Stimulated activated naive B cell treated with anti-CD40 and anti-IgM and Interleukin-4, amounts not matched to agents 10 μg/mL and 1 μg/mL and 100 μg/mL, for 72 hours (primary cell): ENCODE measurements around the gene VIT.
"Not testable (repeated sequence)": the region's sequence is repeated elsewhere in the genome, so short reads cannot be mapped to it uniquely, and the experiment has no call there.

Experiments
- ATAC-seq, 2 donors: fragments of 150-1000 bp; cut with Tn5 transposase; replicated peaks; 2 replicates each; pipeline ENCODE4 v1.10.0; 2021; ENCODE audit warnings: moderate library complexity in 1 of 2
- DNase-seq: peaks from one replicate; pipeline ENCODE4 v3.0.0; 2021
- H3K27ac Mint-ChIP-seq: one replicate; pipeline ENCODE4 v1.8.0; 2022; ENCODE audit warnings: mild to moderate bottlenecking, mixed read lengths
- H3K27me3 Mint-ChIP-seq, 2 donors: one replicate each; pipeline ENCODE4 v1.8.0; 2022; ENCODE audit warnings: mixed read lengths in 2 of 2
- H3K36me3 Mint-ChIP-seq, 2 donors: one replicate each; pipeline ENCODE4 v1.8.0; 2022; ENCODE audit warnings: mixed read lengths in 2 of 2, mild to moderate bottlenecking in 1 of 2
- H3K4me1 Mint-ChIP-seq, 2 donors: one replicate each; pipeline ENCODE4 v1.8.0; 2022; ENCODE audit warnings: mixed read lengths in 2 of 2, mild to moderate bottlenecking in 1 of 2
- H3K4me3 Mint-ChIP-seq, 2 donors: one replicate each; pipeline ENCODE4 v1.8.0; 2022; ENCODE audit warnings: mild to moderate bottlenecking in 2 of 2, mixed read lengths in 2 of 2, moderate library complexity in 1 of 2
- H3K9me3 Mint-ChIP-seq, 2 donors: one replicate each; pipeline ENCODE4 v1.8.0; 2022; ENCODE audit warnings: mixed read lengths in 2 of 2, mild to moderate bottlenecking in 1 of 2

The VIT gene

DNA sequence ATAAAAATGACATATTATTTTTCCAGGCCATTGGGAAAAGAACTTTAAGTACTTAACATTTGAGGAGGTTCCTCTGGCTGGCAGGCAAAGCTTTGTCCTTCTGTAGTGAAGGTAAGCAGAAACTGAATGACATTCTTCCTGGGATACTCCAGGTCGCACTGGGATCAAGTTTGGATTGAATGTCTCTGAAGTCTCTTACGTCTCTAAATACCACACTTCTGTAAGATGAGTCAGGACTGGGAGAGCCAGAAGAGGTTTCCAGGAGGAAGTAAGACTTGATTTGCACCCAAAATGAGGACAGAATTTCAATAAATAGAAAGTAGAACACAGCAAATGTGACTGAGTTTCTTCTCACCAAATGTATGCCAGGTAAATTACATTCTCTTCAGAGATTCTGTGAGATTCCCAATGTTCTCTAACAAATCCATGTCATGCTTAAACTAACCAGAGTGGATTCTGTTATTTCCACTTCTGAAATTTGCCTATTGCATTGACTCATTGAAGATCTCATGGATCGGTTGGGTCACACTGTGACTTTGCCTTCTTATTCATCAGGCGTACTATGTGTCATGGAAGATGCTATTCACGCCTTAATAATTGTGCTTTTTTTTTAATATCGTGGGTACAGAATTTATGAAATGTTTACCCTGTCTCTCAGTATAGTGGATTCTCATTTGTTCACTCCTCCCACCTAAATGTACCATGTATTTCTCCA is 25.5 kb upstream of the VIT start:
- no peak for ATAC-seq
- H3K4me3 Mint-ChIP-seq, result no peak overlapping the region
- no peaks in the 10 kb centered on the region for H3K4me1 Mint-ChIP-seq
- no peaks in the 10 kb centered on the region for H3K36me3 Mint-ChIP-seq
- H3K27me3 Mint-ChIP-seq, result no peaks in the 10 kb centered on the region
- no peaks in the 10 kb centered on the region for H3K9me3 Mint-ChIP-seq
- no peak for DNase-seq
- no peak overlapping the region for H3K27ac Mint-ChIP-seq

DNA sequence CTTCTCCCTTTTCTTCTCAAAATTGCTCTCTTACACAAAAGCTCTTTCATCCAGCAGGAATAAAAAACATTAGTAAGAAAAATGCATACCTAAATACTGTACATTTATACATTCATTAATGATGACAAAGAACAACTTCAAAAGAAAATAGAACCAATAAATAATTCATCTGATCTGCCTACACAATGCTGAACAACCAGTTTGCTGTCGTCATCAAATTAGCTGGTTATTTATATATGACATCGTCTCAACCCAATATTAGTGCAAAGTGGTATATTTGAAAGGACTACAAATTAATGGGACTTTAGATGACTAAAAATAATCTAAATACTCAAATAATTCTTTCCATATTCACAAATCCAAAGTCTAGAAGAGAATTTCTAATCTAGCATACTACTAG is 24.8 kb upstream of the VIT start:
- H3K9me3 Mint-ChIP-seq, result no peaks in the 10 kb centered on the region
- H3K36me3 Mint-ChIP-seq, result no peaks in the 10 kb centered on the region
- H3K4me1 Mint-ChIP-seq, result peaks cover 1 to 3% of the 10 kb centered on the region in 2 donors
- no peak overlapping the region for H3K27ac Mint-ChIP-seq
- peaks cover 3 to 5% of the 10 kb centered on the region in 2 donors for H3K27me3 Mint-ChIP-seq
- DNase-seq (no peak), ATAC-seq (no peak)
- no peak overlapping the region for H3K4me3 Mint-ChIP-seq

DNA sequence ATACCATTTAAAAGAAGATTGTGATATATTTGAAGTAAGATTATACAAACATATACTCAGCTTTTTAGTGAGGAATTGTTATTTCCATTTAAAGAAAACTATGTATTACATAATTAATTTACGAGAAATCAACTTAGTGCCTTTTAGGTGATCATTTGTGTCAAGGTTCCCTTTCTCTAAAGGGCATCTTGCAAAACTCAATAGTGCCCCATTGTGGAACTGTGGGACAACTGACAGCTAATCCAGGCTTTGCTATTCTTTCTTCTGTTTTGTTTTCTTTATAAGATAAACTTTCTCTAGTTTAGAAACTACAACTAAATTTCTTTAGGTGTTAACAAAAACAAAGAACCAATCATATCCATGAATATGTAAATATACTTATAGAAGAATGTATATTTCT is 24.3 kb upstream of the VIT start:
- H3K4me1 Mint-ChIP-seq, result peaks cover 5 to 8% of the 10 kb centered on the region in 2 donors
- DNase-seq, result no peak
- H3K9me3 Mint-ChIP-seq, result no peaks in the 10 kb centered on the region
- H3K36me3 Mint-ChIP-seq, result no peaks in the 10 kb centered on the region
- ATAC-seq, result no peak
- no peak overlapping the region for H3K4me3 Mint-ChIP-seq
- no peak overlapping the region for H3K27ac Mint-ChIP-seq
- H3K27me3 Mint-ChIP-seq, result peaks cover 5 to 9% of the 10 kb centered on the region in 2 donors

DNA sequence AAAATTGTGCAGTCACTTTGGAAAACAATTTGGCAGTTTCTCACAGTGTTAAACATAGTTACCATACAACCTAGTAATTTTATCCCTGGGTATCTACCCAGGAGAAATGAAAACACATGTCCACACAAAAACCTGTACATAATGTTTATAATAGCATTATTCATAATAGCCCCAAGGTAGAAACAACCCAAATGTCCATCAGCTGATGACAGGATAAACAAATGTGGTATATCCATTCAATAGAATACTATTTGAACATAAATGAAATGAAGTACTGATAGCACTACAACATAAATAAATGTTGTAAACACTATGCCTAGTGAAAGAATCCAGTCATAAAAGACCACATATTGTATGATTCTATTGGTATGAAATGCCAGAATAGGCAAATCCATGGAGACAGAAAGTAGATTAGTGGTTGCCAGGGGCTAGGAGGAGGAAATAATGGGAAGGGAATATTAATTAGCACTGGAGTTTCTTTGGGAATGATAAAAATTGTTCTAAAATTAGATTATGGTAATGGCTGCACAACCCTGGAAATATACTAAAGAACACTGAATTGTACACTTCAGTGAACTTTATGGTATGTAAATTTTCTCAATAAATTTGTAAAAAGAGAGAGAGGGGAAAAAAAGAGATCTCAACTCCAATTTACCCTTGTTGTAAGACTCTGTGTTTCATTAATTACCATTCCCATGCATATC is 20.8 kb upstream of the VIT start:
- DNase-seq (no peak), ATAC-seq (no peak)
- Mint-ChIP-seq H3K27me3 (peaks cover 9 to 10% of the 10 kb centered on the region in 2 donors), H3K4me3 (no peak overlapping the region), H3K36me3 (peaks cover 0 to 5% of the 10 kb centered on the region in 2 donors), H3K27ac (no peak overlapping the region), H3K9me3 (peaks cover 12% of the 10 kb centered on the region in 2 donors), H3K4me1 (peaks cover 10 to 17% of the 10 kb centered on the region in 2 donors)

DNA sequence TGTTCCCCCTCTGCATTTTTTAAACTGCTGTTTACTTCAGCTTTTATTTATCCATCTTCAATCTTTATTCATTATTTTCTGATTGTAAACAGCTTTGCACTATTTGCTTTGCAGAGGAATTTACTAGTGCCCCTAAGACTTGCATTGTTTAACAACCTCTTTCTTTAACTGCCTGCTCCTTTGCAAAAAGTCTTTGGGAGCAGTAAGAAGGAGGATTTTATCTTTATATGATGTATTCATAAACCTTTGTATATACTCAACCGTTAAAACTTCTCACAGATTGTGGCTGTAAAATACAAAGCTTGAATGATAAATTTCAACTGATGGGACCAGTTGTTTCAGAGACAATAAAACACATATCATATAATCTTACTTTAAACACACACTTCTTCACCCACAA is 20.1 kb upstream of the VIT start:
- no peak for ATAC-seq
- peaks cover 12% of the 10 kb centered on the region in 2 donors for H3K9me3 Mint-ChIP-seq
- H3K4me3 Mint-ChIP-seq, result no peak overlapping the region
- peaks cover 0 to 5% of the 10 kb centered on the region in 2 donors for H3K36me3 Mint-ChIP-seq
- no peak for DNase-seq
- peaks cover 9 to 10% of the 10 kb centered on the region in 2 donors for H3K27me3 Mint-ChIP-seq
- peaks cover 10 to 17% of the 10 kb centered on the region in 2 donors for H3K4me1 Mint-ChIP-seq
- H3K27ac Mint-ChIP-seq, result no peak overlapping the region

DNA sequence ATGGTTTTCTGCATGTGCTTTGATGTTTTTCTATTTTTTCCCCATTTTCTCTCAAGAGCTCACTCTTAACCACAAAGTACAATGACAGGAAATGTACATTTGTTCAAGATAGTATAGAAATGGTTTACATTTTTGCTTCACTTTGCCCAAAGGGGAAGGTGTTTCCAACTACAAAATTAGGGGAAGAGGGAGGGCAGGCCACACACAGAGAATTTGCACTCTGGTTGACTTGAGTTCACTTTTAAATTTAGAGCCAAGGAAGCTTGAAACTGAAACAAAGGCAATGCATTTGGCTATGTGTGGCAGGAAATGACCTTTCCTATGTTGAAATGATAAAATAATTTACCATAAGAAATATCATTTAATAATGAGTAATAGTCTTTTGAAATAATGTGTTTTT is 19.1 kb upstream of the VIT start:
- Mint-ChIP-seq H3K27ac (no peak overlapping the region), H3K9me3 (peaks cover 12% of the 10 kb centered on the region in 2 donors), H3K4me3 (no peak overlapping the region), H3K4me1 (peaks cover 10 to 17% of the 10 kb centered on the region in 2 donors), H3K36me3 (peaks cover 0 to 5% of the 10 kb centered on the region in 2 donors), H3K27me3 (peaks cover 9 to 10% of the 10 kb centered on the region in 2 donors)
- no peak for DNase-seq
- no peak for ATAC-seq

DNA sequence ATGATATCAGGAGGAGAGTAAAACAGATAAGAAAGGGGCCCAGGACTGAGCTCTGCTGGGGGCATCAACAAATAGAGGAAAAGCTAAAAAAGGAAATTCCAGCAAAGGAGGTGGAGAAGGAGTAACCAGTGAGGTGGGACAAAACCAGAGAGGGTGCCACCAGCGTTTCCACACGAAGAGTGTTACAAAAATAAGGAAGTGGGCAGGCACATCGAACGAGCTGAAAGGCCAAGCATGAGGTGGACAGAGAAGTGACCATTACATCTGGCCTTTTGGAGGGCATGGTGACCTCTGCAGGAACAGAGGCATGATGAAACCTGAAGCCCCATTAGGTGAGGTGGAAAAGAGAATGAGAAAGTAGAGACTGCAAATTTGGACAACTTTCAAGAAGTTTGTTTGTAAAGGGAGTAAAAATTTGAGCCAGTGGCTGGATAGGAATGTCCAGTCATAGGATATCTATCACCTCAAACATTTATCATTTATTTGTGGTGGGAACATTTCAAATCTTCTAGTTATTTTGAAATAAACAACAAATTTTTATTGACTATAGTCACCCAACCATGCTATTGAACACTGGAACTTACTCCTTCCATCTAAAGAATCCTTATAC is 18.4 kb upstream of the VIT start:
- Mint-ChIP-seq H3K4me3 (peak overlapping the region in 1 of 2 donors; percentile 28), H3K27ac (no peak overlapping the region), H3K4me1 (peaks cover 10 to 17% of the 10 kb centered on the region in 2 donors), H3K9me3 (peaks cover 12% of the 10 kb centered on the region in 2 donors), H3K36me3 (peaks cover 0 to 5% of the 10 kb centered on the region in 2 donors), H3K27me3 (peaks cover 9 to 10% of the 10 kb centered on the region in 2 donors)
- ATAC-seq (no peak), DNase-seq (no peak)

DNA sequence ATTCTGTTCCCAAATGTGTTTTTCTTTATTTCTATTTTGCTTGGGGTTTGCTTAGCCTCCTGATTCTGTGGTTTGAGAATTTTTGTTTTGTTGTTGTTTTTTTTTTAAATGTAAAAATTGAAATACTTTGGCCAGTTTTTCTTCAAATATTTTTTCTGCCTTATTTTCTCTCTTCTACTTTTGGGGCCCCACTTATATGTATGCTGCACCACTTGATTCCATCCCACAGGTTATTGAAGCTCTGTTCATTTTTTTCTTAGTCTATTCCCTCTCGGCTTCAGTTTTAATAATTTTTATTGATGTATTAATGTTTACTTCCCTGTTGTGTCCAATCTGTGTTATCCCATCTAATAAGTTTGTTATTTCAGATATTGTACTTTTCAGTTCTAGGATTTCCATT is 17.7 kb upstream of the VIT start:
- ATAC-seq, result no peak
- Mint-ChIP-seq H3K9me3 (peaks cover 12% of the 10 kb centered on the region in 2 donors), H3K27me3 (peaks cover 9 to 10% of the 10 kb centered on the region in 2 donors), H3K4me1 (peaks cover 10 to 17% of the 10 kb centered on the region in 2 donors), H3K27ac (no peak overlapping the region), H3K4me3 (no peak overlapping the region), H3K36me3 (peaks cover 0 to 5% of the 10 kb centered on the region in 2 donors)
- no peak for DNase-seq

DNA sequence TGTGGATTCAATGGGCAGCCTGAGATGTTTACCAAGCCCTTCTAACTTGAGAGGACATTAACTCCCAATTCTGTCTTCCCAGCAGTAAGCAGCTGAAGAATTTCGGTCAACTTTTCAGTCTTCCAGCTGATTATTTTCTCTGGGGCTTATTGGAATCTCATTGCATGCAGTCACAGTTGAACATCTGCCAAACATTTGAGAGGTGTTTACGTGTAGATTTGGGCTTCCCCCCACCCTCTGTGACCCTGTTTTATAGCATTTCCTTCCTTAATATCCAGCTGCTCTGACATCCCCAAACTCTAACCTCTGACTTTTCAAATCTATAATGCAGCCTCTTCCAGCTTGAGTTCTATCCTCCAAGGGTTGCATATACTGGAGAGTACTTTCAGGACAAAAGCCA is 16.5 kb upstream of the VIT start:
- Mint-ChIP-seq H3K4me3 (no peak overlapping the region), H3K27ac (no peak overlapping the region), H3K27me3 (peaks cover 9 to 10% of the 10 kb centered on the region in 2 donors), H3K36me3 (peaks cover 0 to 5% of the 10 kb centered on the region in 2 donors), H3K9me3 (peaks cover 12% of the 10 kb centered on the region in 2 donors), H3K4me1 (peaks cover 10 to 17% of the 10 kb centered on the region in 2 donors)
- DNase-seq (no peak), ATAC-seq (no peak)

DNA sequence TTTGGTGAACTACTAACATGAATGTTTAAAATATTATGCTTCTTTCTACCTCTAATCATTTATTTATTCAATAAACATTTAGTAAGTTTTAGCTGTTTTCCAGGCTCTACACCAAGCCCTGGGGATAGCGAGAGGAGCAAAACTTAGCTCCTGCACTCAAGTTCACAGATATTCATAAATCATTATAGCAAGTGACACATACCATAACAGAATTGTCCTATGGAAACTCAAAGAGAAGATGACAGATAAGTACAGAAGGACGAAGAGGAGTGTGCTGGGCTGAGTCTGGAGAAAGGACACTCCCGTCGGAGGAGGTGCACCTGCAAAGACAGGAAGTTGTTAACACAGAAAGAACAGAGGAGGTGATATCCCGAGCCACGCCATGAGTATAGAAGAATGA is 13.9 kb upstream of the VIT start:
- Mint-ChIP-seq H3K36me3 (peaks cover 0 to 5% of the 10 kb centered on the region in 2 donors), H3K4me1 (peaks cover 6 to 7% of the 10 kb centered on the region in 2 donors), H3K4me3 (no peak overlapping the region), H3K9me3 (peaks cover 12% of the 10 kb centered on the region in 2 donors), H3K27ac (no peak overlapping the region), H3K27me3 (peaks cover 0 to 6% of the 10 kb centered on the region in 2 donors)
- DNase-seq (no peak), ATAC-seq (no peak)

DNA sequence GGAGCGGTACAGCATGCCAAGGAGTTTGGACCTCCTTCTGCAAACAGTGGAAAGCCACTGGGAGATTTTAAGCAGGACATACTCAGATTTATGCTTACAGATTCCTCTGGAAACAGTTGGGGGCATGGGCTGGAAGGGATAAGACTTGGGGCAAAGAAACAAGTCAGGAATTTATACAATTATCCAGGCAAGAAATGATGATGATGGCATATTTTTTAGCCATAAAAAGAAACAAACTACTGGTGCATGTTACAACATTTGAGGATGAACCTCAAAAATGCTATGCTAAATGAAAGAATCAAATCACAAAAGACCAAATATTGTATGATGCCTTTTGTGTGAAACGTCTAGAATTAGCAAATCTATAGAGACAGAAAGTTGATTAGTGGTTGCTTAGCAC is 13.5 kb upstream of the VIT start:
- DNase-seq (no peak), ATAC-seq (no peak)
- Mint-ChIP-seq H3K27ac (no peak overlapping the region), H3K36me3 (peaks cover 0 to 3% of the 10 kb centered on the region in 2 donors), H3K4me1 (peaks cover 2 to 3% of the 10 kb centered on the region in 2 donors), H3K4me3 (no peak overlapping the region), H3K9me3 (peaks cover 8 to 11% of the 10 kb centered on the region in 2 donors), H3K27me3 (peaks cover 0 to 1% of the 10 kb centered on the region in 2 donors)

DNA sequence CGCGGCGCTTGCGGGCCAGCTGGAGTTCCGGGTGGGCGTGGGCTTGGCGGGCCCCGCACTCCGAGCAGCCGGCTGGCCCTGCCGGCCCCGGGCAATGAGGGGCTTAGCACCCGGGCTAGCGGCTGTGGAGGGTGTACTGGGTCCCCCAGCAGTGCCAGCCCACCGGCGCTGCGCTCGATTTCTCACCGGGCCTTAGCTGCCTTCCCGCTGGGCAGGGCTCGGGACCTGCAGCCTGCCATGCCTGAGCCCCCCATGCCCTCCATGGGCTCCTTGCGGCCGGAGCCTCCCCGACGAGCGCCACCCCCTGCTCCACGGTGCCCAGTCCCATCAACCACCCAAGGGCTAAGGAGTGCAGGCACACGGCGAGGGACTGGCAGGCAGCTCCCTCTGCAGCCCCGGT is 8.2 kb upstream of the VIT start:
- H3K4me3 Mint-ChIP-seq, H3K27ac Mint-ChIP-seq, H3K36me3 Mint-ChIP-seq, H3K9me3 Mint-ChIP-seq, H3K4me1 Mint-ChIP-seq, H3K27me3 Mint-ChIP-seq, ATAC-seq, DNase-seq: not testable (repeated sequence)

DNA sequence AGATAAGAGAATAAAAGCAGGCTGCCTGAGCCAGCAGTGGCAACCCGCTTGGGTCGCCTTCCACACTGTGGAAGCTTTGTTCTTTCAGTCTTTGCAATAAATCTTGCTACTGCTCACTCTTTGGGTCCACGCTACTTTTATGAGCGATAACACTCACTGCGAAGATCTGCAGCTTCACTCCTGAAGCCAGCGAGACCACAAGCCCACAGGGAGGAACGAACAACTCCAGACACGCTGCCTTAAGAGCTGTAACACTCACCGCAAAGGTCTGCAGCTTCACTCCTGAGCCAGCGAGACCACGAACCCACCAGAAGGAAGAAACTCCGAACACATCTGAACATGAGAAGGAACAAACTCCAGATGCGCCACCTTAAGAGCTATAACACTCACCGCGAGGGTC is 7.5 kb upstream of the VIT start:
- not testable (repeated sequence) for H3K4me1 Mint-ChIP-seq, DNase-seq, H3K27ac Mint-ChIP-seq, ATAC-seq, H3K27me3 Mint-ChIP-seq, H3K9me3 Mint-ChIP-seq, H3K36me3 Mint-ChIP-seq
- H3K4me3 Mint-ChIP-seq, result peak overlapping the region in 1 of 2 donors; percentile 57

DNA sequence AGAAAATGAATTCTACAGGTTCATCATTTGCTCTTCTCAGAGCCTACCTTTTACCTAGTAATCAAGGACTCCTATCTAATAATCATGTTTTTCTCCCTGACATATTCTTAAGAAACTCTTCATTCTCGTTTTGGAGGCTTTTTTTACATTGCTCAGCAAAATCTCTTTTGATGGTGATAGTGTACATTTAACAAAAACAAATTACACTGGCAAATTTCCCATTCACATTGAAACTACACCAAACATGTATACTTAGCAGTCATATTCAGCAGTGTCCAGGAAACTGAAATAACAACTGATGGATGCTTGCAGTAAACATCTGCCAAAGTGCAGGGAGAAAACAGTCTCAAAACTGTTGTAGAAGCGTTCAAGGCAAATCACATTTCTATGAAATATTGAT is 4.4 kb upstream of the VIT start:
- Mint-ChIP-seq H3K27me3 (peaks cover 0 to 5% of the 10 kb centered on the region in 2 donors), H3K27ac (no peak overlapping the region), H3K9me3 (peaks cover 0 to 2% of the 10 kb centered on the region in 2 donors), H3K36me3 (no peaks in the 10 kb centered on the region), H3K4me3 (no peak overlapping the region), H3K4me1 (no peaks in the 10 kb centered on the region)
- no peak for ATAC-seq
- DNase-seq, result no peak
